Right kidney (tissue), 1 donor: ENCODE data around the gene GRIK5.

Experiments used
- DNase-seq: peaks from one replicate; pipeline ENCODE4 v3.0.0-alpha.2; 2016

Gene GRIK5

GRCh38 chr19:41990615-41991014 lies 79.4 kb downstream of the GRIK5 start:
- DNase-seq = no peak

GRCh38 chr19:41990028-41990427 lies 80.0 kb downstream of the GRIK5 start:
- no peak for DNase-seq

- no peak for DNase-seq
Observed at GRCh38 chr19:41988947-41989346, 81.1 kb downstream of the GRIK5 start.

GRCh38 chr19:41987141-41987860 lies 82.7 kb downstream of the GRIK5 start:
- DNase-seq = no peak

GRCh38 chr19:41984961-41985360 lies 85.0 kb downstream of the GRIK5 start:
- DNase-seq = no peak

GRCh38 chr19:41981724-41982123 lies 88.3 kb downstream of the GRIK5 start:
- DNase-seq = no peak

- DNase-seq = no peak
Observed at GRCh38 chr19:41978470-41978869, 91.5 kb downstream of the GRIK5 start.

- DNase-seq = no peak
Observed at GRCh38 chr19:41977916-41978315, 92.1 kb downstream of the GRIK5 start.

- no peak for DNase-seq
Observed at GRCh38 chr19:41974652-41975051, 95.4 kb downstream of the GRIK5 start.

GRCh38 chr19:41971363-41971762 lies 98.6 kb downstream of the GRIK5 start:
- DNase-seq = no peak

GRCh38 chr19:41969772-41970458 lies 100.1 kb downstream of the GRIK5 start:
- no peak for DNase-seq

- DNase-seq = no peak
Observed at GRCh38 chr19:41968751-41969595, 101.0 kb downstream of the GRIK5 start.

- DNase-seq = no peak
Observed at GRCh38 chr19:41967054-41967783, 102.8 kb downstream of the GRIK5 start.

- no peak for DNase-seq
Observed at GRCh38 chr19:41965106-41965505, 104.9 kb downstream of the GRIK5 start.

- no peak for DNase-seq
Observed at GRCh38 chr19:41960973-41961372, 109.0 kb downstream of the GRIK5 start.

GRCh38 chr19:41959056-41960053 lies 110.7 kb downstream of the GRIK5 start, which contains the start of gene RABAC1:
RABAC1 (minus strand) TSS chr19:41959321; CDS start chr19:41959292, 29 bp downstream.
- peak; percentile 85 for DNase-seq

- DNase-seq = peak; percentile 82
Observed at GRCh38 chr19:41958367-41959055, 111.5 kb downstream of the GRIK5 start.

- DNase-seq = peak; percentile 80
Observed at GRCh38 chr19:41957838-41958366, 112.1 kb downstream of the GRIK5 start.

GRCh38 chr19:41957161-41957837 lies 112.7 kb downstream of the GRIK5 start:
- no peak for DNase-seq
